OCI-LY3 (cell line): ENCODE results near the gene FBXW9.

Experiments used
- H2AFZ ChIP-seq: fragments of 200-600, 300-600 bp; shearing (Covaris generic); 2 replicates; pipeline ENCODE4 v1.6.0; 2014; ENCODE audit warnings: antibody characterized with exemption, low read depth, low read length
- H3K27ac ChIP-seq: fragments of 200-600, 300-600 bp; sonication (generic); 2 replicates; pipeline ENCODE4 v1.5.1; 2014; ENCODE audit warnings: mild to moderate bottlenecking, low read length, moderate library complexity, mixed read lengths
- H3K27me3 ChIP-seq: fragments of 200-600, 300-600 bp; sonication (generic); 2 replicates; pipeline ENCODE4 v1.6.1; 2014; ENCODE audit warnings: low read depth, low read length, mixed read lengths
- H3K36me3 ChIP-seq: fragments of 200-600, 300-600 bp; sonication (generic); replicated peaks from 2 replicates; pipeline ENCODE3; 2014; ENCODE audit warnings: low read depth, low read length, mixed read lengths
- H3K4me1 ChIP-seq: fragments of 300-600, 200-600 bp; sonication (generic); 2 replicates; pipeline ENCODE4 v1.6.1; 2014; ENCODE audit warnings: low read length, mixed read lengths
- H3K4me2 ChIP-seq: fragments of 200-600, 300-600 bp; sonication (generic); 2 replicates; pipeline ENCODE4 v1.6.1; 2014; ENCODE audit warnings: low read length, mixed read lengths
- H3K4me3 ChIP-seq: fragments of 300-600, 200-600 bp; sonication (generic); 2 replicates; pipeline ENCODE4 v1.5.1; 2014; ENCODE audit warnings: antibody characterized with exemption, mild to moderate bottlenecking, low read length, moderate library complexity
- H3K79me2 ChIP-seq: fragments of 300-600, 200-600 bp; shearing (Covaris generic); 2 replicates; pipeline ENCODE4 v1.6.1; 2014; ENCODE audit warnings: mild to moderate bottlenecking, low read length, mixed read lengths
- H3K9ac ChIP-seq: fragments of 300-600, 200-600 bp; shearing (Covaris generic); 2 replicates; pipeline ENCODE4 v1.6.0; 2014; ENCODE audit warnings: mild to moderate bottlenecking, low read length, moderate library complexity
- H3K9me3 ChIP-seq: fragments of 200-600, 300-600 bp; shearing (Covaris generic); 2 replicates; pipeline ENCODE4 v1.6.1; 2014; ENCODE audit warnings: low read length, mixed read lengths; ENCODE audit not compliant: insufficient read depth
- H4K20me1 ChIP-seq: fragments of 200-600, 300-600 bp; sonication (generic); 2 replicates; pipeline ENCODE4 v1.6.1; 2016; ENCODE audit warnings: low read length, mixed read lengths; ENCODE audit not compliant: insufficient read depth
- CTCF ChIP-seq: fragments of 200-600, 300-600 bp; sonication (generic); IDR thresholded peaks from 2 replicates; pipeline ENCODE4 v1.5.1; 2014; ENCODE audit warnings: antibody characterized with exemption, low read length, low read depth
- EZH2phosphoT487 ChIP-seq: fragments of 200-600 bp; shearing (Covaris generic); IDR thresholded peaks from 2 replicates; pipeline ENCODE4 v1.6.1; 2018; ENCODE audit warnings: antibody characterized with exemption, mixed run types, low read depth

The FBXW9 gene

GRCh38 chr19:12670159-12670928 is 26.1 kb downstream of the FBXW9 start:
- peaks cover 26% of the 10 kb centered on the region for H3K4me1 ChIP-seq
- no peaks in the 10 kb centered on the region for H4K20me1 ChIP-seq
- peak overlapping the region; percentile 88 for H3K9ac ChIP-seq

GRCh38 chr19:12669270-12670158 is 26.9 kb downstream of the FBXW9 start:
- H3K27me3 ChIP-seq, result no peaks in the 10 kb centered on the region
- H3K4me1 ChIP-seq, result peaks cover 33% of the 10 kb centered on the region
- H3K9ac ChIP-seq, result peak overlapping the region; percentile 88
- peak overlapping the region; percentile 98 for H2AFZ ChIP-seq
- peak overlapping the region; percentile 96 for H3K4me2 ChIP-seq
- no peaks in the 10 kb centered on the region for H4K20me1 ChIP-seq
- no peaks in the 10 kb centered on the region for H3K9me3 ChIP-seq
- TF ChIP-seq EZH2phosphoT487 (no peak), CTCF (no peak)
- peaks cover 16% of the 10 kb centered on the region for H3K36me3 ChIP-seq
- H3K79me2 ChIP-seq, result peaks cover 58% of the 10 kb centered on the region
- H3K27ac ChIP-seq, result peak overlapping the region; percentile 74
- peak overlapping the region; percentile 88 for H3K4me3 ChIP-seq

More at GRCh38 chr19:12670159-12670928, 26.1 kb downstream of the FBXW9 start:
- Histone ChIP-seq H3K27me3 (no peaks in the 10 kb centered on the region), H3K36me3 (peaks cover 16% of the 10 kb centered on the region), H3K79me2 (peaks cover 51% of the 10 kb centered on the region), H3K9me3 (no peaks in the 10 kb centered on the region), H3K4me2 (peak overlapping the region; percentile 96), H3K4me3 (peak overlapping the region; percentile 88), H2AFZ (no peak overlapping the region; the same call in 1 of the 2 replicates), H3K27ac (peak overlapping the region; percentile 74)
- no peak for TF ChIP-seq CTCF
- TF ChIP-seq EZH2phosphoT487, result no peak

GRCh38 chr19:12668932-12669269 is 27.5 kb downstream of the FBXW9 start:
- Histone ChIP-seq H3K36me3 (peaks cover 16% of the 10 kb centered on the region), H3K27me3 (no peaks in the 10 kb centered on the region), H3K4me2 (peak overlapping the region; percentile 96), H3K9ac (peak overlapping the region; percentile 88), H3K9me3 (no peaks in the 10 kb centered on the region), H3K79me2 (peaks cover 65% of the 10 kb centered on the region), H3K4me3 (peak overlapping the region; percentile 88), H3K27ac (peak overlapping the region; percentile 74), H3K4me1 (peaks cover 38% of the 10 kb centered on the region), H4K20me1 (no peaks in the 10 kb centered on the region), H2AFZ (no peak overlapping the region; the same call in 1 of the 2 replicates)
- TF ChIP-seq CTCF (no peak), EZH2phosphoT487 (no peak)

GRCh38 chr19:12668346-12668745 is 28.1 kb downstream of the FBXW9 start:
- peaks cover 19% of the 10 kb centered on the region for H3K36me3 ChIP-seq
- no peak overlapping the region for H2AFZ ChIP-seq
- peaks cover 70% of the 10 kb centered on the region for H3K79me2 ChIP-seq
- no peak overlapping the region for H3K27ac ChIP-seq
- H3K4me2 ChIP-seq, result peak overlapping the region; percentile 96
- peak overlapping the region; percentile 88; the same call in 1 of the 2 replicates for H3K9ac ChIP-seq
- H3K9me3 ChIP-seq, result no peaks in the 10 kb centered on the region
- no peaks in the 10 kb centered on the region for H3K27me3 ChIP-seq
- H3K4me3 ChIP-seq, result peak overlapping the region; percentile 88
- no peaks in the 10 kb centered on the region for H4K20me1 ChIP-seq
- peaks cover 38% of the 10 kb centered on the region for H3K4me1 ChIP-seq
- TF ChIP-seq EZH2phosphoT487, result no peak
- no peak for TF ChIP-seq CTCF
